GM21786 (cell line): ENCODE results near the gene PPP6R2.

Experiments used
- ATAC-seq: cut with Tn5 transposase; IDR thresholded peaks from one replicate; pipeline ENCODE4 v1.9.1; 2021; ENCODE audit not compliant: unreplicated experiment

Gene PPP6R2

DNA sequence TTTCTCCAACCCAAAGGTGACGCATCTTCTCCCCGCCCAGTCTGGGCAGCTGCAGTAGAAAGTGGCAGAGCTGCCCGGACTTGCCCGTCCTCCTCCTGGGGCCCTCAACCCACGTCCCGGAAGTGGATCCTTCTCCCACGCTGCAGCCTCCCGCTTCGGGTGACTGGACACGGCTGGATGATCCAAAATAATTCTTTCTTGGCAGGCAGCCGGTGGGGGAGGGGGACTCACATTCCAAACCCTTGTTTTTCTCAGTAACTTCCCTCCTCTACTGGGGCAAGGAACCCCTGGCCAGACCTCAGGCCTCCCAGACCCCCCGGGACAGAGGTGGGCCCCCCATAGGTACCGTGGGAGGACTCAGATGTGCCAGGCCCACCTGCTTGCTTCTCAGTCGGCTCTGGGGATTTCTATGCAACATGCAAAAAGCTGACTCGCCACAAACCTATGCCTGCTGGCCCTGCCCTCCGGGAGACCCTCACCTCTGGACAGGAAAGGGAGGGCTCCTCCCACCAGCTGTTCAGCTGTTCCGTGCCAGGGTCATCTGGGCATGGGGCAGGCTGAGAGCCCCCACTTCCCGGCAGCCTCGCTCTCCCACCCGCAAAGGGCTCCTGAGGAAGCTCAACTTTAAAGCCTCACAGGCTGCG is 37.1 kb upstream of the PPP6R2 start:
- no peak for ATAC-seq

GRCh38 chr22:50306753-50307749 is 36.1 kb upstream of the PPP6R2 start, which contains the start of gene PLXNB2:
Gene PLXNB2, minus strand, starts transcription at chr22:50307646. Its CDS starts 17,062 bp downstream, at chr22:50290584.
- no peak for ATAC-seq

- no peak for ATAC-seq
Observed at GRCh38 chr22:50307890-50308596, 35.1 kb upstream of the PPP6R2 start.

DNA sequence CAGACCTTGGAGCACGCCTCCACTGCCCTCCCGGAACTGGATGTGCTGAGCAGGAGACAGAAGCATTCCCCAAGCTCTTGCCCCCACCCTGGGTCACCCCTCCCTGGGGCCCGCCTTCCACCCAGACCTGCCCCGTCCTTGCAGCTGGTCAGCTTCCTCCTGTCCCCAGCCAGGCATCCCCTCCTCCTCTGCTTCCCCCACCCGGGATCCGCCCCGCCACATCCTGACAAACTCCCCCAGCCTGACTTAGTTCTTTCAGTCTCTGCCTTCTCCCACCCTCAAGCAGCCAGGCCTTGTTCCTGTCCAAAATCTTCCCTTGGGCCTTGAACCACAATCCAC is 34.6 kb upstream of the PPP6R2 start:
- ATAC-seq = no peak

GRCh38 chr22:50308986-50309600 is 34.0 kb upstream of the PPP6R2 start:
- ATAC-seq = no peak

GRCh38 chr22:50309601-50309991 is 33.5 kb upstream of the PPP6R2 start:
- no peak for ATAC-seq

DNA sequence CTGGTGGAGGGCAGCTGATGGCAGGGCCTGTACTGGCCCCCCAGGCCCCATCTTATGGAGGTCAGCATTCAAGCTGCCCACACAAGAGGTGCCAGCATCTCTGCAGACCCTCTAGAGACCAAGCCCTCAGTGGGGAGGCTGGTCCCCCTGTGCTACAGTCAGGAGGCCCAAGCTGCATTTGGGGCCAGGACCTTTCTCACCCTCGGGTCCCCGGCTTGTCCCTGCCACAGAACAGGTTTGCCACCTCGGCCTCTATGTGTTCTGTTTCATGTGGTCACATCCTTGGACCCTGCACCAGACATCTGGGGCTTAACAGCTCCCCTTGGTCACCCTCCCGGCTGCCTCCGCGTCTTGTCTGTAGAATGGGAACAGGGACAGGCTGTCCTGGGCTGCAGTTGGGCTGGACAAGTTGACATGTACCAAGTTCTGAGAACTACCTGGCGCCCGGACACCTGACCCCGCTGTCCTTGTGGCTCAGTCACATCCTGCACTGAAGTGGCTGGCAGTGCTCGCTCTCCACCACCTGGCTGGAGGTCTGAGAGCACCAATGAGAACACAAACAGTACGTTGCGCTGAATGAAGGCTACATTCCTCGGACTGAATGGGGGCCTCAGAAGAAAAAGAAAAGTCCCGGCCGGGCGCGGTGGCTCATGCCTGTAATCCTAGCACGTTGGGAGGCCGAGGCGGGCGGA is 33.0 kb upstream of the PPP6R2 start:
- ATAC-seq = no peak

- no peak for ATAC-seq
Observed at GRCh38 chr22:50310949-50311444, 32.1 kb upstream of the PPP6R2 start.

DNA sequence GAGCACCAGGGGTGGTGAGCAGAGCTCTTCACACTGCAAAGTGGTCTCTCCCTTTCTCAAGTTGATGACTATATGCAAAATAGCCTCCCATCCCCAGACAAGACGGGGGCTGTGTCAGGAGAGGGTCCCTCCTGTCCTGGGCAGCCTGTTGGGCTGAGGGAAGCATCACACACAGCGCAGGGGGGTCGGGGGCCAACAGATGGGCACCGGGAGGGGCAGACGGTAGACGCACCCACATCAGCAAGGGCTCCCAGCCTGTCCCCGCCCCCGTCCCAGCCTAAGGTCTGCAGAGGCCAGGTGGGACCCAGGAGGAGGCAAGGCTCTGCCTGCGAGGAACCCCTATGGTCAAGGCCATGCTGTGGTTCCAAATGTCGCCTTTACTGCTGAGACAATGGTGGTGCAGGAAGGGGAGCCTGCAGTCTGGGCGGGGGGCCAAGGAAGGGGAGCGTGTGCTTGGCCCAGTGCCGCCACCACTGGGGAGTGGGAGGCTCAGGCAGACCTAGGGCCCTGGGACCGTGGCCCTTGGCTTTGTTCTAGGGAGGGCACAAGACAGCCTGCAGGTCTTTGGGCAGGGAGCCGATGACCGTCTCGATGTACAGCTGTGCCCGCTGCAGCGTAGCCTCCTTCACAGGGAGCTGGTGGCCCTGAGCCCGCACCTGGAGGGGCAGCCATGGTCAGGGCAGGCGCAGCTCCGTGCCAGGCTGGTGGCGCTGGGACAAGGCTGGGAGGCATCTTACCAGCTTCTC is 31.3 kb upstream of the PPP6R2 start:
- no peak for ATAC-seq

GRCh38 chr22:50312371-50312770 is 30.8 kb upstream of the PPP6R2 start:
- ATAC-seq = no peak

GRCh38 chr22:50313021-50313420 is 30.1 kb upstream of the PPP6R2 start:
- no peak for ATAC-seq

DNA sequence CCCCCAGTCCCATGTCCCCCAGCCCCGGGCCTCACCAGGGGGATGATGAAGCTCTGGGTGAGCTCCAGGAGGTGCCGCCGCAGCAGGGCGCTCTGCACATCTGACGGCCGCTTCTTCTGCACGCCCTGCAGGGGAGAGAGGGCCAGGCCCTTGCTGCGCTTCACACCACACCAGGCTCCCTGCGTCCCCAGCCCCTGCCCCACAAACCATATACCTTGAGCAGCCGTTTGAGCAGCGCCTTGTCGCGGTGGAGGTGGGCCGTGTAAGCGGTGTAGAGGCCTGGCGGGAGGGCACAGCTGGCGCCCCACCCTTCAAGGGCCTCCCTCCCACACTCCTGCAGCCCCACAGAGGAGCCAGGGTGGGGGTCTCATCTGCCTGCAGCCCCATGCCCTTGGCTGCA is 29.5 kb upstream of the PPP6R2 start:
- no peak for ATAC-seq

- ATAC-seq = no peak
Observed at GRCh38 chr22:50314081-50314454, 29.1 kb upstream of the PPP6R2 start.

DNA sequence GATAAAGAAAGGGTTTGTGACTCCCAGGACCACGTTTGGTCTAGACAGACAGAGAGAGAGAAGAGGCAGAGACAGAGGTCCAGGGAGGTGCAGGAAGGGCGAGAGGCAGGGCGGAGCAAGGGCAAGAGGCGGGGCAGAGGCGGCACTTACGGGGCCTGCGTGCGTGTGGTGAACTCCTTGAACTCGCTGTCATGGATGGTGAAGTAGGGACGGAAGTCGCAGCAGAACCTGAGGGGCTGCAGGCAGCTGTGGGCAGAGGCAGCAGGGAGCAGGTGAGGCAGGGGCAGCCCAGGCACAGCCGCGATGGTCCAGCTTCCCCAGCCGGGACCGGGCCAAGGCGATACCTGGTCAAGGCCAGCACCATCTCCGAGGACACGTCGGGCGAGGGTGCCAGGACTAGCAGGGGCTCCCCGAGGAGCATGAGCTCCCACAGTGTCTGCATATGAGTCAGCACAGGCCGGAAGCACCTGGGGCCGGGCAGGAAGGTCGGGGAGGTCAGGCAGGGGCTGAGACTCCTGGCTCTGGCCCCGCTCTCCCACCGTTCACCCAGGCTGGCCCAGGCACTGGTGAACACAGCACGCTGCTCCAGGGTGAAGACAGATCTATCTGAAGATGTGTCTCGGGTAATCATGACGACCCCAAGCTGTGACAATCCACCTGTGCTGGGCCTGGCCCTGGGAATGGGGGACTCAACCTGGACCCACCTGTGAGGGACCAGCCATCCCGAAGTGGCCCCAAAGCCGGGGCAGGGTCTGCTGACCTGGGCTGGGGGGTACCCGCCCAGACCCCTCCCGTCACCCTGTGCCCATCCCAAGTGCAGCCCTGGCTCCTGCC is 28.5 kb upstream of the PPP6R2 start:
- peak; percentile 76 for ATAC-seq

GRCh38 chr22:50315289-50316113 is 27.6 kb upstream of the PPP6R2 start:
- ATAC-seq = no peak

- no peak for ATAC-seq
Observed at GRCh38 chr22:50316114-50317065, 26.7 kb upstream of the PPP6R2 start.

- no peak for ATAC-seq
Observed at GRCh38 chr22:50317178-50317577, 25.9 kb upstream of the PPP6R2 start.
